Calu3 (cell line): Measurements from ENCODE around the gene PKIB. TPM values are rescaled to one million over a fixed set of nuclear protein-coding genes. Genes with fewer than 3 reads are reported as not detected.
"Not testable (repeated sequence)": the region's sequence is repeated elsewhere in the genome, so short reads cannot be mapped to it uniquely, and the experiment has no call there.

ENCODE experiments used
- BruUV-seq: library from RNA; stranded (reverse); fragments of 400-500 nt; replicated peaks from 2 replicates; lab custom pipeline; 2021; lab: Mats Ljungman, UMichigan
- CTCF ChIA-PET: fragments of 300-600 bp; sonication (Branson Sonifier 250); formaldehyde crosslinking; loops from one replicate; lab custom pipeline; 2022; ENCODE audit warnings: antibody characterized with exemption; lab: Charles Lee
- DNase-seq: peaks from one replicate; pipeline ENCODE4 v3.0.0; 2022
- H3K27ac Mint-ChIP-seq: one replicate; pipeline ENCODE4 v1.8.0; 2022; ENCODE audit warnings: mixed read lengths; ENCODE audit not compliant: unreplicated experiment
- H3K27me3 Mint-ChIP-seq: one replicate; pipeline ENCODE4 v1.8.0; 2022; ENCODE audit warnings: mixed read lengths; ENCODE audit not compliant: unreplicated experiment
- H3K36me3 Mint-ChIP-seq: one replicate; pipeline ENCODE4 v1.8.0; 2022; ENCODE audit warnings: mild to moderate bottlenecking, moderate library complexity, mixed read lengths; ENCODE audit not compliant: insufficient read depth, unreplicated experiment
- H3K4me1 Mint-ChIP-seq: one replicate; pipeline ENCODE4 v1.8.0; 2022; ENCODE audit warnings: mild to moderate bottlenecking, low read depth, mixed read lengths; ENCODE audit not compliant: unreplicated experiment
- H3K4me3 Mint-ChIP-seq: one replicate; pipeline ENCODE4 v1.8.0; 2022; ENCODE audit warnings: mild to moderate bottlenecking, low read depth, moderate library complexity, mixed read lengths; ENCODE audit not compliant: unreplicated experiment
- H3K9me3 Mint-ChIP-seq: one replicate; pipeline ENCODE4 v1.8.0; 2022; ENCODE audit warnings: low read depth, mixed read lengths; ENCODE audit not compliant: unreplicated experiment
- intact Hi-C: fragments of 100-400 bp; cut with micrococcal nuclease; formaldehyde crosslinking; loops from one replicate; pipeline ENCODE4 v1.10.0; 2022; ENCODE audit not compliant: unreplicated experiment
- total RNA-seq: library from RNA; stranded (reverse); gene quantifications from 2 replicates; pipeline ENCODE4 v1.2.3, GENCODE V29; 2022
- TF ChIP-seq, protein P1 (sequence below): fragments of 200-600 bp; IDR thresholded peaks from one replicate; pipeline ENCODE4 v1.8.0; 2022; ENCODE audit warnings: antibody characterized with exemption; ENCODE audit not compliant: unreplicated experiment

The PKIB gene
- total RNA-seq, 1 experiment from 2014 or later, result 17.2 TPM

DNA sequence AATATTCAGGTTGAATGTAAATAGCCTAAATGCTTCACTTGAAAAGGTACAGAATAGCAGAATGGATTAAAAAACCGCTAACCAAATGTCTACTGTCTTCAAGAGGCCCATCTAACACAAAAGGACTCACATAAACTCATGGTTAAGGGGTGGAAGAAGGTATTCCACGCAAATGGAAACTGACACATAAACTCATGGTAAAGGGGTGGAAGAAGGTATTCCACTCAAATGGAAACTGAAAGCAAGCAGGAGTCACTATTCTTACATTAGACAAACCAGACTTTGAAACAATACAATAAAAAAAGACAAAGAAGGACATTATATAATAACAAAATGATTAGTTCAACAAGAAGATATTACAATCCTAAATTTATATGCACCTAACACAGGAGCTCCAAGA, 38.3 kb upstream of the PKIB start:
- TF ChIP-seq, protein P1, sequence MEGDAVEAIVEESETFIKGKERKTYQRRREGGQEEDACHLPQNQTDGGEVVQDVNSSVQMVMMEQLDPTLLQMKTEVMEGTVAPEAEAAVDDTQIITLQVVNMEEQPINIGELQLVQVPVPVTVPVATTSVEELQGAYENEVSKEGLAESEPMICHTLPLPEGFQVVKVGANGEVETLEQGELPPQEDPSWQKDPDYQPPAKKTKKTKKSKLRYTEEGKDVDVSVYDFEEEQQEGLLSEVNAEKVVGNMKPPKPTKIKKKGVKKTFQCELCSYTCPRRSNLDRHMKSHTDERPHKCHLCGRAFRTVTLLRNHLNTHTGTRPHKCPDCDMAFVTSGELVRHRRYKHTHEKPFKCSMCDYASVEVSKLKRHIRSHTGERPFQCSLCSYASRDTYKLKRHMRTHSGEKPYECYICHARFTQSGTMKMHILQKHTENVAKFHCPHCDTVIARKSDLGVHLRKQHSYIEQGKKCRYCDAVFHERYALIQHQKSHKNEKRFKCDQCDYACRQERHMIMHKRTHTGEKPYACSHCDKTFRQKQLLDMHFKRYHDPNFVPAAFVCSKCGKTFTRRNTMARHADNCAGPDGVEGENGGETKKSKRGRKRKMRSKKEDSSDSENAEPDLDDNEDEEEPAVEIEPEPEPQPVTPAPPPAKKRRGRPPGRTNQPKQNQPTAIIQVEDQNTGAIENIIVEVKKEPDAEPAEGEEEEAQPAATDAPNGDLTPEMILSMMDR, result no peak
- H3K9me3 Mint-ChIP-seq, result peaks cover 2% of the 10 kb centered on the region
- H3K36me3 Mint-ChIP-seq, result no peaks in the 10 kb centered on the region
- H3K4me1 Mint-ChIP-seq, result peaks cover 8% of the 10 kb centered on the region
- no peaks in the 10 kb centered on the region for H3K27me3 Mint-ChIP-seq
- H3K27ac Mint-ChIP-seq, result no peak overlapping the region
- no peak for DNase-seq
- no TSS peak for BruUV-seq
- H3K4me3 Mint-ChIP-seq, result no peak overlapping the region
- intact Hi-C loops, result no loop called here
- CTCF ChIA-PET, result no interaction called here

DNA sequence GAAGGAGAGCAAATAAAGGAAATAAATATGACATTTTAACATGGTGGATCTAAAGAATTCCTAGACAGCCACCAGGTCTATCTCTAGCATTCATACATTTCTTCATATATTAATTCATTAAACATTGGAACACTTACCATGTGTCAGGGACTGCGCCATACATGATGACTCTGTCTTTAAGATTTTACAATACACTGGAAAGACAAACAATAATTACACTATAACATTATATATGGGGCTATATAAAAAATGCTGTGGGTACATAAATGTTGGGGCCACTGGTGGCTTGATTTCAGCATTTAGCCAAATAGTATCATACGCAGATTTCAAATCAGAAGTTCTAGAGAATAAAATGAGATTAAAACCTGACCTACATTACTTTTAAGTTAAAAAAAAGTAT, 33.3 kb upstream of the PKIB start:
- DNase-seq, result no peak
- BruUV-seq, result no TSS peak
- Mint-ChIP-seq H3K4me1 (peaks cover 13% of the 10 kb centered on the region), H3K9me3 (peaks cover 10% of the 10 kb centered on the region), H3K27me3 (no peaks in the 10 kb centered on the region), H3K27ac (no peak overlapping the region), H3K36me3 (no peaks in the 10 kb centered on the region), H3K4me3 (no peak overlapping the region)
- intact Hi-C loops, result no loop called here
- CTCF ChIA-PET, result no interaction called here
- TF ChIP-seq, protein P1, result no peak

DNA sequence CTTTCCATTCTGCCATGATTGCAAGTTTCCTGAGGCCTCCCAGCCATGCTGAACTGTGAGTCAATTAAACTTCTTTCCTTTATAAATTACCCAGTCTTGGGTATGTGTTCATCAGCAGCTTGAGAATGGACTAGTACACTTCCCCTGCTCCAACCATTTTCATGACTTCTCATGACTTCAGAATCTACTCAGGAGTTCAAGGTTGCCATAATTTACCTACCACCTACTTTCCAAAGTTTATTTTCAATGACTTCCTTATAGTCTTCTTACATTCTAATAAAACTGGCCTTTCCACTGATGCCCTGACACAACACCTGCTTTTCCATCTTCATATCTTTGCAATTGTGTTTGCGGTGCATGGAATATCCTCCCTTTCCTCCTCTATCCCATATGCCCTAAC, 31.2 kb upstream of the PKIB start:
- Mint-ChIP-seq H3K36me3 (no peaks in the 10 kb centered on the region), H3K4me1 (peaks cover 6% of the 10 kb centered on the region), H3K9me3 (peaks cover 10% of the 10 kb centered on the region), H3K27me3 (no peaks in the 10 kb centered on the region), H3K4me3 (no peak overlapping the region), H3K27ac (no peak overlapping the region)
- intact Hi-C loops, result no loop called here
- CTCF ChIA-PET, result no interaction called here
- TF ChIP-seq, protein P1, result no peak
- DNase-seq, result no peak
- BruUV-seq, result no TSS peak

DNA sequence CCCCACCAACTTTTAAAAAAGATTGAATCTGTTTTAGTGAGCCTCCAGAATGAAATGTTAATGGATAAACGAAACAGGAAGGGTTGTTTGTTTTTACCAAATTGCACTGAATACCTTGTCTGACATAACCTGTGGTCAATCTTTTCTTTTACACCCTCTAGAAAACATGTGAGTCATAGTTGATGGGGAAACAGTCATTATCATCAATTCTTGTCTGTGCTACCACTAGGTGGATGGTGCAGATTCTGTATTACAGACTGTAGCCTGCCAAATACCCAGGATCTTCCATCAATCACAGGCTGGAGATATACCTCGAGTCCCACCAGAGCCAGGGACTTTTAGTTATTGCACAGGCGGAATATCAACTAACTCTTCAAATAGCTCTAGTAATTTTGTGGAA, 29.5 kb upstream of the PKIB start:
- Mint-ChIP-seq H3K27me3 (no peaks in the 10 kb centered on the region), H3K36me3 (no peaks in the 10 kb centered on the region), H3K4me1 (peaks cover 6% of the 10 kb centered on the region), H3K4me3 (no peak overlapping the region), H3K27ac (no peak overlapping the region), H3K9me3 (peaks cover 9% of the 10 kb centered on the region)
- peak; percentile 2 for DNase-seq
- CTCF ChIA-PET, result no interaction called here
- TF ChIP-seq, protein P1, result peak; percentile 26
- BruUV-seq, result no TSS peak
- intact Hi-C loops, result no loop called here

DNA sequence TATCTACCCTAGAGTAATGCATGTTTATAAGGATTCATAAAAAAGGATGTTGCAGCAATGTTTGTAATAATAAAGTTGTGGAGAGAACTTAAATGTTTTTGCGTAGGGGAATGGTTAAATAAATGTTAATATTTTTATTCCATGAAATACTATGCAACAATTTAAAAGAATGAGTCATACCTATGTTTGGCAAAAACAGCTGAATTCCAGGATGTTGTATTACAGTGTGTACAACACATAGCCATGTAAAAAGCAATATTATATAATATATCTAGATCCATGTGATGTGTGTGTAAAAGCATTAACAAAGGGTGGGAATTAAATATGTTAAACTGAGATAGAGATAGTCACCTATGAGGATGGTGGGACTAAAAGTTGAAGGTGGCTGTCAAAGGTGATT, 21.1 kb upstream of the PKIB start:
- BruUV-seq, result no TSS peak
- DNase-seq, result no peak
- Mint-ChIP-seq H3K36me3 (no peaks in the 10 kb centered on the region), H3K27ac (no peak overlapping the region), H3K27me3 (no peaks in the 10 kb centered on the region), H3K4me1 (no peaks in the 10 kb centered on the region), H3K4me3 (no peak overlapping the region), H3K9me3 (no peaks in the 10 kb centered on the region)
- intact Hi-C loops, result no loop called here
- TF ChIP-seq, protein P1, result no peak
- CTCF ChIA-PET, result no interaction called here

DNA sequence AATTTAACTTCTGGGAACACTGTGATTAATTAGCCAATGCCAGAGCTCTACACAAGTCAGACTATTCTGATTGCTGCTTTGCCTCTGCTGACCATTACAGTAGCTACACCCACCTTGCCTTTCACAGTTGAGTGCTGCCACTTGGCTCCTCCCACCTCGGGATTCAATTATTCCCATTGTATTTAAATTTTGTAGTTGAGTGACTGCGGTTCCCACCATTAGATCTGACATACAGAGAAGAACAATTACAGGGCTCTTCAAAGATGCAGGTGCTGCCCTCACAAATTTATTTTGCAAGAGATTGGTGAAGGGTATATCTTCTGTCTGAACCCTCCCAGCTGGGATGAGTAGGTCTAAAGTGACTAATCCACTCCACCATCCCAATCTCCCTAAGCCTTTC, 11.9 kb upstream of the PKIB start:
- not testable (repeated sequence) for H3K4me3 Mint-ChIP-seq

More for the DNA sequence above, 11.9 kb upstream of the PKIB start:
- H3K27me3 Mint-ChIP-seq, H3K27ac Mint-ChIP-seq, BruUV-seq, DNase-seq, H3K4me1 Mint-ChIP-seq, CTCF ChIA-PET, intact Hi-C loops, H3K36me3 Mint-ChIP-seq: not testable (repeated sequence)
- H3K9me3 Mint-ChIP-seq, result peaks cover 14% of the 10 kb centered on the region
